Body of pancreas (tissue), 4 donors: ENCODE data around the gene MYZAP.

Experiments
- POLR2A ChIP-seq, 3 donors: fragments of 450-650 bp; IDR thresholded peaks; one replicate each; pipeline ENCODE4 v1.6.1; 2016; ENCODE audit warnings: antibody characterized with exemption in 3 of 3, mild to moderate bottlenecking in 2 of 3
- TF ChIP-seq, protein P1 (sequence below), 7 experiments: fragments of 450-650 bp in 4 of 7; fragments of 200-600 bp in 3 of 7; sonication (generic) in 3 of 7; IDR thresholded peaks; one replicate each; pipeline ENCODE4 v1.5.1; 2016 to 2019; ENCODE audit warnings: antibody characterized with exemption in 7 of 7

DNA sequence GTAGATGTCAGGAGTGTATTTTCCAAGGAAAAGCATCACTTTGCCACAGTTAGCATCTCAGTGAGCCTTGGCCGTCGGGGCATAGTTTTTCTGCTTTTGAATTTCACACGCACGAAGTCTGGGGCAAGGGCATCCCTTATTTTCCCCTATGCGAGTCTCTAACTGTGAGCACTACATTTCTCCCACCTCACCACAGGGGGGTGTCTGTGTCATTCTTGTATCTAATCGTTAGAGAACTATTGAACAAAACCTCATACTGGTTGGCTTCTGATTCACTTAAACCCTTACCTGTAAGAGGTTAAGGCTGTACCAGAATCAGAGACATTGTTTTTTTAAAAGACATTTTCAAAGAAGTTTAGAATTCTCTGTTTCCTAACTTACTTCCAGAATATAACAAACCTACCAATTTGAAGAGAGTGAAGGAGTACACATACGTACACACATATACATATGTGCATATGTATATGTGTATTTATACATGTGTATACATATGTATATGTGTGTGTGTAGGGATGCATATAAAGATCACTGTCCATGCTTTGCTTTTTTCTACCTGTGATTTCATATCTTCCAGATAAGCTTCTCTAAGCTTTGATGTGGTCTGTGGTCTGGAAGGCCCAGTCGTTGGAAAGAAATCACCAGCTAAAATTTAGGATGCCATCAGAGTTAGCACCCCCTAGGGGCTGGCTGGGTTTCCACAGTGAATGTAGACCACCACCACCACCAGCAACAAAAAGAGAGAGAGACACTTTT is 49.4 kb downstream of the MYZAP start:
- TF ChIP-seq, protein P1, sequence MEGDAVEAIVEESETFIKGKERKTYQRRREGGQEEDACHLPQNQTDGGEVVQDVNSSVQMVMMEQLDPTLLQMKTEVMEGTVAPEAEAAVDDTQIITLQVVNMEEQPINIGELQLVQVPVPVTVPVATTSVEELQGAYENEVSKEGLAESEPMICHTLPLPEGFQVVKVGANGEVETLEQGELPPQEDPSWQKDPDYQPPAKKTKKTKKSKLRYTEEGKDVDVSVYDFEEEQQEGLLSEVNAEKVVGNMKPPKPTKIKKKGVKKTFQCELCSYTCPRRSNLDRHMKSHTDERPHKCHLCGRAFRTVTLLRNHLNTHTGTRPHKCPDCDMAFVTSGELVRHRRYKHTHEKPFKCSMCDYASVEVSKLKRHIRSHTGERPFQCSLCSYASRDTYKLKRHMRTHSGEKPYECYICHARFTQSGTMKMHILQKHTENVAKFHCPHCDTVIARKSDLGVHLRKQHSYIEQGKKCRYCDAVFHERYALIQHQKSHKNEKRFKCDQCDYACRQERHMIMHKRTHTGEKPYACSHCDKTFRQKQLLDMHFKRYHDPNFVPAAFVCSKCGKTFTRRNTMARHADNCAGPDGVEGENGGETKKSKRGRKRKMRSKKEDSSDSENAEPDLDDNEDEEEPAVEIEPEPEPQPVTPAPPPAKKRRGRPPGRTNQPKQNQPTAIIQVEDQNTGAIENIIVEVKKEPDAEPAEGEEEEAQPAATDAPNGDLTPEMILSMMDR (IDR thresholded peaks at IDR 0.05): peak in 6 of 7 experiments; percentile 6 to 45 (median 24)
- no peak for TF ChIP-seq POLR2A (IDR thresholded peaks at IDR 0.05)
